ENCODE measurements around the gene HOXA1.
"Not testable (repeated sequence)": the region's sequence is repeated elsewhere in the genome, so short reads cannot be mapped to it uniquely, and the experiment has no call there.

HOXA1 gene

GRCh38 chr7:27091105-27091504 lies 4.7 kb downstream of the HOXA1 start:
- DNase-seq, result no peak

DNA sequence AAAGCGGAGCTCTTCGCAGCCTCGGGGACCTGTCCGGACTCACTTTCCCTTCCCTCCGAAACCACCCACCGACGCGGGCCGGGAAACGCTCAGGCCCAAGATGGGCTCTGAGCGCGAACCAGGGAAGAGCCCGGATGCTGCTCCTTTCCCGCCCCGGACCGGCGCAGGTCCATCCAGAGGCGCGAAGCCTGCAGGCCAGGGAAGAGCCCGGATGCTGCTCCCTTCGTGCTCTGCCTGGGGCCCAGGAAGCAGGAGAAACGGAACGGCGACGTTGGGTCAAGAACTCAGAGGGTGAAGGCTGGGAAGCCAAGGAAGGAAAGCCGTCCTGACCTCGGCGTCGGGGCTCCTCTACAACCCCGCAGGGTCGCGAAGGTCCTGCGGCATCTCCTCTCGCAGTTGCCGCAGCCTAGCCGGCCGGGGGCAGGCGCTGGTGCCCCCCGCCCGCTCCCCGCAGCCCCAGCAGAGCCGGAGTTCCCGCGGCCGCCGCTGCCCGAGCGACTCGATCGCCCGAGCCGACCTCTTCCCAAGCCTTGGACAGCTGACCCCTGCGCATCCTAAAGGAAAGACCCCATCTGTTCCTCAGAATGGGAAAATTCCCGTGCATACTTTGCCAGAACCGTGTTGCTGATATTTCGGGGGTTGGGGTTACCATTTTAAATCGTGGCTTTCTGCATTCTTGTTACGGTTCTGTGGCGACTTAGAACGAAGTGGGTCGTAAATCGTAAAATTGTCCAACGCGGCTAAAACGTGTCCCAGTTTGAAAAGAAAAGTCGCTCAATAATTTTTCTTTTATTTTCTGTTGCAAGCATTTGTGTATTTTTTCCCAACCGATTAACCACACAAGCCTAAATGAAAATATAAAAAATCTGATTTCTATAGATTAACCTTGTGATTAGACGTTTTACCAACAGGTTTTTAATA lies 7.5 kb downstream of the HOXA1 start:
- no peak for DNase-seq

DNA sequence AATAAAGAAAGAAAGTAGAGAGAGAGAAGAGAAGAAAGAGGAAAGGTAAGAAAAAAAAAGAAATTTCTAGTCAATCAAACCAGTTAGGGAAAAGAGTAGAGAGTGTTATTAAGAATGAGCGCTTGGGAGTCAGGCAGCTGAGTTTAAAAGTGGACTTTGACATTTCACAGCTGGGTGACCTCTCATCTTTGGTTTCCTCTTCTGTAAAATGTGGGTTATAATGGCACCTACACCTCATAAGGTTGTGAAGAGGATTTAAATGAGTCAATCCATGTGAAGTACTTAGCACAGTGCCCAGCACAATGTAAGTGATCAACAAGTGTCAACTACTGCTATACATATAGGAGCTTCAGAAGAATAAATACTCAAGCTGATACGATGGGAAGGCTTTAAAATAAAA lies 12.2 kb downstream of the HOXA1 start:
- no peak for DNase-seq

DNA sequence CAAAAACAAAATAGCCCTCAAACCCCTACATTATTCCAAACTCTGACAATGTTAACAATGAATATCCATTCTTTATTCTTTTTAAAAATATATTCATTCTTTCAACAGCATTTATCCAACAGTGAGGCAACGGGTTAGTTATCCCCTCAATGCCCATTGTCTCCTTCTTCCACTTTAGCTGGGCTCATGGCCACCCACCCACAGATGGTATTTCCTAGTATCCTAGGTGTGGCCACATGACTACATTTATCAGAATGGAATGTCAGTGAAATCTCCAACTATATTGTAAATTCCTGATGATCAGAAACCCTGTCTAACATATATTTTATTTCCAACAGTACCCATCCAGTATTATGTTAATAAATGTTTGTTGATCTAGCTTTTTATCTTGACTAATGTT lies 13.6 kb downstream of the HOXA1 start:
- DNase-seq, result no peak

- DNase-seq, result no peak
Observed at GRCh38 chr7:27080844-27081436, 14.9 kb downstream of the HOXA1 start.

- no peak for DNase-seq
Observed at GRCh38 chr7:27079234-27079975, 16.4 kb downstream of the HOXA1 start.

- no peak for DNase-seq
Observed at GRCh38 chr7:27078616-27079233, 17.1 kb downstream of the HOXA1 start.

- DNase-seq, result no peak
Observed at GRCh38 chr7:27073076-27073475, 22.7 kb downstream of the HOXA1 start.

DNA sequence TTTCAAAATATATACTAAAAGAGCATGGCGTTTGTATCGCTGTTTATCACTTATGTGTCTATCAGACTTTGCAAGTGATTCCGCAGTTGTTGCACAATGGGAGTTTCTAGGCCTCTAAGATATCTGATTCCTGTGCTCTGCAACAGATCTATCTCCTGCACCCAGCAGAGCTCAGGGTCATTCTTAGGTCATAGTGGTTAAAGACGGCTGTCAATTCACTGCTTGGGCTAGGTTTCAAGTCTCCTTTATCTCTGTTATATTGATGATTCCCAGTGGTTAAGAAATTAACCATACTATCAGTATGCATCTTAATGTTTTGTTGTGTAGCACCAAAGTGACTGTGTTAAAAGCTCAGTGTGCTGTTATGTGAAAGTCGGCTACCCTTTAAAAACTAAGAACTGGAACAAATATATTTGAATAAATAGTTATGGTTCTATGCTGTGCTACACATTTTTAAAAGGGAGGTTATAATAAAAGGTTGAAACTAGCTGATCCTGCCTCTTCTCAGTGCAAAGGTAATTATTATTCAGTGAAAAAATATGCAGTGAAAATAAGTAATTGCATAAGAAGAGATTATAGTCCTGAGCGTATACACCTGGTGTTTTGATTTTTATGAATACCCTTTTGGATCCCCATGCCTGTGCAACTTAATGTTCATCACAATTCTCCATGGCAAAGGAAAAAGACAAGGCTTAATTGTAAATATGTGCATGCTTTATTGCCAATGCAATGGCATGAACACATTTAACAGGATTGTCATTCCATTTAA lies 24.0 kb downstream of the HOXA1 start:
- no peak for DNase-seq

- no peak for DNase-seq
Observed at GRCh38 chr7:27068259-27068658, 27.5 kb downstream of the HOXA1 start.

GRCh38 chr7:27066148-27066547 lies 29.7 kb downstream of the HOXA1 start:
- no peak for DNase-seq

- no peak for DNase-seq
Observed at GRCh38 chr7:27065709-27066108, 30.1 kb downstream of the HOXA1 start.

- no peak for DNase-seq
Observed at GRCh38 chr7:27064661-27065060, 31.1 kb downstream of the HOXA1 start.

GRCh38 chr7:27064159-27064558 lies 31.6 kb downstream of the HOXA1 start:
- DNase-seq, result no peak

GRCh38 chr7:27062946-27063345 lies 32.9 kb downstream of the HOXA1 start:
- DNase-seq, result no peak

DNA sequence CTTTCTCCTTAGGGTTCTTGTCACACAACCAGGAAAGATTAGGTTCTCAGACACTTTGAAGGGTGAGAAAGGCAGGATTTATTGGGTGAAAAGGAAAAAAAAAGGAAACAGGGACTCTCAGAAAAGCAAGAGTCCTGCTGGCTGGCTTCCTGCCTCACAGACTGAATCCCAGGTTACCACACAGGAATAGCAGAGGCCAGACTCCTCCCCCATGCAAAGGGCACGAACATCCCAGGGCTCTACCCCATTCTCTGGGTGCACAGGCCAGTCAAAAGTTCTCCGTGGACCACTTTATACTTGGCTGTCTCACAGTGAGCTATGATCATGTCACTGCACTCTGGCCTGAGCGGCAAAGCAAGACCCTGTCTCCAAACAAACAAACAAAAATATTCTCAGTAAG lies 42.6 kb downstream of the HOXA1 start:
- no peak for DNase-seq

DNA sequence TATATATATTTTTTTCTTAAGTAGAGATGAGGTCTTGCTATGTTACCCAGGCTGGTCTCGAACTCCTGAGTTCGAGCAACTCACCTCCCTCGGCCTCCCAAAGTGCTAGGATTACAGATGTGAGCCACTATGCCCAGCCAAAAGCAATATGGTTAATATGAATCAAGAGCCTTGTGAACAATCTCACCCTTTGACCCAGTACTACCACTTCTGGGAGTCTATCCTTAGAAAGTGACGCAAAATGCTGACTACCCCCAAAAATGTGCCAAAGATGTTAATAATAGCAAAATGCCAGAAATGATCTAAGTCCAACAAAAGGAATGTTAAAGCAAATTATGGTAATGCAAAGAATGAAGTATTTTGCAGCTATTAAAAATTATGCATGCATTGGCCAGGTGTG lies 44.3 kb downstream of the HOXA1 start:
- no peak for DNase-seq

GRCh38 chr7:27048438-27048837 lies 47.4 kb downstream of the HOXA1 start:
- DNase-seq, result no peak

GRCh38 chr7:27046854-27047549 lies 48.8 kb downstream of the HOXA1 start:
- DNase-seq, result no peak

DNA sequence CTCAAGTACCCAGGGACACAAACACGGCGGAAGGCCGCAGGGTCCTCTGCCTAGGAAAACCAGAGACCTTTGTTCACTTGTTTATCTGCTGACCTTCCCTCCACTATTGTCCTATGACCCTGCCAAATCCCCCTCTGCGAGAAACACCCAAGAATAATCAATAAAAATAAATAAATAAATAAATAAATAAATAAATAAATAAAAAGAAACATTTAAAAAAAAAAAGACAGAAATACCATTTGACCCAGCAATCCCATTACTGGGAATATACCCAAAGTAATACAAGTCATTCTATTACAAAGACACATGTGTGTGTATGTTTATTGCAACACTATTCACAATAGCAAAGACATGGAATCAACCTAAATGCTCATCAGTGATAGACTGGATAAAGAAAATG lies 49.8 kb downstream of the HOXA1 start:
- DNase-seq, result not testable (repeated sequence)

DNA sequence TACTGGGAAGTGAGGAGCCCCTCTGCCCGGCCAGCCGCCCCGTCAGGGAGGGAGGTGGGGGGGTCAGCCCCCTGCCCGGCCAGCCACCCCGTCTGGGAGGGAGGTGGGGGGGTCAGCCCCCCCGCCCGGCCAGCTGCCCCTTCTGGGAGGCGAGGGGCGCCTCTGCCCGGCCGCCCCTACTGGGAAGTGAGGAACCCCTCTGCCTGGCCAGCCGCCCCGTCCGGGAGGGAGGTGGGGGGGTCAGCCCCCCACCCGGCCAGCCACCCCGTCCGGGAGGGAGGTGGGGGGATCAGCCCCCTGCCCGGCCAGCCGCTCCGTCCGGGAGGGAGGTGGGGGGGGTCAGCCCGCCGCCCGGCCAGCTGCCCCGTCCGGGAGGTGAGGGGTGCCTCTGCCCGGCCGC lies 50.7 kb downstream of the HOXA1 start:
- not testable (repeated sequence) for DNase-seq

Data from T-helper 9 cell (primary cell).